ENCODE measurements around the gene RBP5. TPM values are rescaled to one million over a fixed set of nuclear protein-coding genes. Genes with fewer than 3 reads are reported as not detected.

RBP5 gene
- total and polyA plus RNA-seq, 9 of the 15 experiments (the other 6 are each of a cell fraction or from before 2014, with no cell fraction given): 8.6 to 22.5 (median 11.4) TPM

- no peak for TF ChIP-seq HDAC6 (IDR thresholded peaks at IDR 0.05; ENCODE audit: low read depth, low read length)
Measured at GRCh38 chr12:7114008-7114407, 14.7 kb downstream of the RBP5 start (continued).

DNA sequence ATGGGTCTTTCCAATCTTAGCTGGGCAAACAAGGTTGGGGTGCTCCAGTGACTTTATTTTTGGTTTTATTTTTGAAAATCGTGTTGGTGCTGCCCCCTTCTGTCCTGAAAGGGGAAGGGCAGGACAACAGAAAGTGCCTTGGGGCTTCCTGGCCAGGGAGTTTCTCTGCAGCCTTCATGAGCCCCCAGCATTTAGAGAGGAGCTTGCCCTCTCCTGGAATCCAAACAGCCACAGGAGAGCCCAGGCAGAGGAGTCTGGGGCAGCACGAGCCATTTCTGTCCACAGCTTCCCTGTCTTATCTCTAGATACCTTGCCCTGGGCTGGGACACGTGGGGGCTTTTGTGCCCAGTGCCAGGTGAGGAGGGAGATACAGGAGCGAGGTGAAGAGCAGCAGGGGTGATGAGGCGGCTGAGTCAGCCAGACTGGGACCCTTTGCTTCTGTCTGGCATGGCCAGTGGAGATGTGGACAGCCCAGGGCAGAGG lies 15.3 kb downstream of the RBP5 start:
- Histone ChIP-seq H3K27ac (ENCODE audit: extremely low read depth, low read depth, low read length) (no peak overlapping the region), H3K4me3 (no peak overlapping the region), H3K9me1 (ENCODE audit: control insufficient read depth, insufficient read depth, low read length) (no peaks in the 10 kb centered on the region), H3K79me2 (ENCODE audit: control insufficient read depth, insufficient read depth, low read length) (peaks cover 10% of the 10 kb centered on the region; the same call in 2 of the 3 replicates), H3K9me3 (replicated peaks; ENCODE audit: control insufficient read depth, insufficient read depth, low read depth, low read length) (no peaks in the 10 kb centered on the region), H3K4me1 (replicated peaks in 1 of 2; ENCODE audit: control insufficient read depth in 2 of 2, insufficient read depth in 2 of 2, low read length in 2 of 2) (peaks cover 13 to 22% of the 10 kb centered on the region in 2 experiments), H3K4me2 (ENCODE audit: insufficient read depth, low read length) (no peak overlapping the region), H3K27me3 (ENCODE audit: control insufficient read depth in 2 of 2, insufficient read depth in 2 of 2, low read length in 2 of 2) (no peaks in the 10 kb centered on the region), H4K20me1 (replicated peaks; ENCODE audit: control insufficient read depth, insufficient read depth, low read length) (no peaks in the 10 kb centered on the region), H3K36me3 (ENCODE audit: control insufficient read depth, insufficient read depth, low read length) (peaks cover 2% of the 10 kb centered on the region; the same call in 2 of the 3 replicates), H3K9ac (ENCODE audit: insufficient read depth in 1 of 2, low read depth in 2 of 2, low read length in 2 of 2) (peak overlapping the region in 1 of 2 experiments; percentile 79; a peak in 2 of 4 replicates), H2AFZ (ENCODE audit: low read depth, low read length) (peak overlapping the region; percentile 48; the same call in 1 of the 2 replicates)
- no TSS peak for BruUV-seq (replicated peaks)
- in situ Hi-C loops (cut with MboI) (no loop called here), intact Hi-C loops (cut with micrococcal nuclease) (loop anchor here (1.0 kb wide), 1 partner anchor 53 kb away; the partner anchor contains the start of gene C1S)
- 0 out of 3 replicates have a peak, but pooled peaks have one; percentile 5 for ATAC-seq
- CTCF ChIA-PET (ENCODE audit: low intra/inter-chr PET ratio): interaction anchor here (0.7 to 1.2 kb wide), 4 partner anchors 53 to 244 kb away, joined by 3 to 5 read pairs (median 4); partner anchors contain the start of gene C1S
- 9% methylated on average over 4 of the region's 5 CpGs for WGBS (ENCODE audit: insufficient coverage, low coverage, missing lambda C conversion rate)
- peak; percentile 34 to 62 (median 40) for DNase-seq (ENCODE audit: extremely low read depth in 1 of 4, low spot score in 3 of 4)
- POLR2A ChIA-PET: interaction anchor here (0.6 to 1.2 kb wide), 3 partner anchors 10 to 169 kb away, joined by 3 to 4 read pairs (median 3); no protein-coding TSS in a partner anchor
- peak; percentile 85 for FAIRE-seq
- no peak for TF ChIP-seq GATA2 (CRISPR knock-in tag; IDR thresholded peaks at IDR 0.05)
- no peak for TF ChIP-seq YY1 (IDR thresholded peaks at IDR 0.05; ENCODE audit: borderline replicate concordance in 1 of 3, control insufficient read depth in 1 of 3, extremely low read depth in 1 of 3, insufficient read depth in 3 of 3, insufficient read length in 1 of 3, insufficient replicate concordance in 2 of 3, low read depth in 1 of 3, low read length in 2 of 3)
- TF ChIP-seq, protein P1, sequence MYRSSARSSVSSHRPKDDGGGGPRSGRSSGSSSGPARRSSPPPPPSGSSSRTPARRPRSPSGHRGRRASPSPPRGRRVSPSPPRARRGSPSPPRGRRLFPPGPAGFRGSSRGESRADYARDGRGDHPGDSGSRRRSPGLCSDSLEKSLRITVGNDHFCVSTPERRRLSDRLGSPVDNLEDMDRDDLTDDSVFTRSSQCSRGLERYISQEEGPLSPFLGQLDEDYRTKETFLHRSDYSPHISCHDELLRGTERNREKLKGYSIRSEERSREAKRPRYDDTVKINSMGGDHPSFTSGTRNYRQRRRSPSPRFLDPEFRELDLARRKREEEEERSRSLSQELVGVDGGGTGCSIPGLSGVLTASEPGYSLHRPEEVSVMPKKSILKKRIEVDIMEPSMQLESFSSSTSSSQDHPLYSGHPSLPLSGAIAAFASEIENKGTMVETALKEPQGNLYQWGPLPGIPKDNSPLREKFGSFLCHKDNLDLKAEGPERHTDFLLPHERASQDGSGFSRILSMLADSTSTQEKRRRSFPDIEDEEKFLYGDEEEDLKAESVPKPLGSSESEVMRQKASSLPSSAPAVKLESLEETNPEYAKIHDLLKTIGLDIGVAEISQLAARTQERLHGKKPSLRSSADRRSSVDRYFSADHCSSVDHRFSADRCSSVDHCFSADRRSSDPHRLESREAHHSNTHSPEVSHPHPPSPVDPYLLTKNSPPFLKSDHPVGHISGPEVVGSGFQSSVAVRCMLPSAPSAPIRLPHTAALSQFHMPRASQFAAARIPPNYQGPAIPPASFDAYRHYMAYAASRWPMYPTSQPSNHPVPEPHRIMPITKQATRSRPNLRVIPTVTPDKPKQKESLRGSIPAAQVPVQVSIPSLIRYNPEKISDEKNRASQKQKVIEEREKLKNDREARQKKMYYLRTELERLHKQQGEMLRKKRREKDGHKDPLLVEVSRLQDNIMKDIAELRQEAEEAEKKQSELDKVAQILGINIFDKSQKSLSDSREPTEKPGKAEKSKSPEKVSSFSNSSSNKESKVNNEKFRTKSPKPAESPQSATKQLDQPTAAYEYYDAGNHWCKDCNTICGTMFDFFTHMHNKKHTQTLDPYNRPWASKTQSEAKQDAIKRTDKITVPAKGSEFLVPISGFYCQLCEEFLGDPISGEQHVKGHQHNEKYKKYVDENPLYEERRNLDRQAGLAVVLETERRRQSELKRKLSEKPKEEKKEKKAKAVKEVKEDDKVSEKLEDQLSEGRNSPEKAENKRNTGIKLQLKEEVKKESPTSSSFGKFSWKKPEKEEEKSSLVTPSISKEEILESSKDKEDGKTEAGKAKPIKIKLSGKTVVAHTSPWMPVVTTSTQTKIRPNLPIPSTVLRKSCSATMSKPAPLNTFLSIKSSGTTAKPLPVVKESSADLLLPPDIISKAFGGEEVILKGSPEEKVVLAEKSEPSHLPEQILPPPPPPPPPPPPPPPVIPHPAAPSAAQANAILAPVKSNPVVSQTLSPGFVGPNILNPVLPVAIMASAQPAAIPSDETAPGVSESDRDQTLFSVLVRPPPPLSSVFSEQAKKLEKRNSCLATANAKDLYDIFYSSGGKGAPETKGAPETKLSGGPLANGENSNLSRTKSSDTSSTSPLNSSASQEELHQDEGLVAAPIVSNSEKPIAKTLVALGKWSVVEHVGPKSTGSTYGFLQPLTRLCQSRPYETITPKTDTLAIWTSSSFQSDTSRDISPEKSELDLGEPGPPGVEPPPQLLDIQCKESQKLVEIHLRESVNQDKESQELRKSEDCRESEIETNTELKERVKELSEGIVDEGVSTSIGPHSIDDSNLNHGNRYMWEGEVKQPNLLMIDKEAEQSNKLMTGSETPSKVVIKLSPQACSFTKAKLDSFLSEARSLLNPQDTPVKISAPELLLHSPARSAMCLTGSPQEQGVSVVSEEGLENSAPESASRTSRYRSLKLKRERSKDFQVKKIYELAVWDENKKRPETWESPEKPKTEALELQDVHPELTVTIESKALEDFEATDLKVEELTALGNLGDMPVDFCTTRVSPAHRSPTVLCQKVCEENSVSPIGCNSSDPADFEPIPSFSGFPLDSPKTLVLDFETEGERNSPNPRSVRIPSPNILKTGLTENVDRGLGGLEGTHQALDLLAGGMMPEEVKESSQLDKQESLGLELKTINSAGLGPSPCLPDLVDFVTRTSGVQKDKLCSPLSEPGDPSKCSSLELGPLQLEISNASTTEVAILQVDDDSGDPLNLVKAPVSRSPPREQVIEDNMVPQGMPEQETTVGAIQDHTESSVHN (IDR thresholded peaks at IDR 0.05; ENCODE audit: borderline replicate concordance in 1 of 2, low read depth in 1 of 2): no peak
- TF ChIP-seq EGR1 (conservative IDR thresholded peaks at IDR 0.05): no peak
- TF ChIP-seq PML (IDR thresholded peaks at IDR 0.05; ENCODE audit: low read length): no peak
